Brain microvascular endothelial cell (primary cell): Measurements from ENCODE around the gene PPFIA4.

Experiments used
- DNase-seq: peaks from one replicate; pipeline ENCODE4 v3.0.0-alpha.2; 2020
- H3K27ac ChIP-seq: fragments of 250-450 bp; sonication (Bioruptor Pico); 2 replicates; pipeline ENCODE4 v1.5.1; 2020; ENCODE audit warnings: mild to moderate bottlenecking, moderate library complexity
- H3K27me3 ChIP-seq: fragments of 250-450 bp; sonication (Bioruptor Pico); replicated peaks from 2 replicates; pipeline ENCODE4 v1.5.1; 2020; ENCODE audit warnings: mild to moderate bottlenecking
- H3K36me3 ChIP-seq: fragments of 250-450 bp; sonication (Bioruptor Pico); replicated peaks from 2 replicates; pipeline ENCODE4 v1.5.1; 2020; ENCODE audit warnings: mild to moderate bottlenecking
- H3K4me3 ChIP-seq: 2 replicates; pipeline ENCODE4 v1.5.1; 2011; ENCODE audit warnings: low read depth, mild to moderate bottlenecking, control low read depth, low read length, moderate library complexity
- CTCF ChIP-seq: IDR thresholded peaks from 2 replicates; pipeline ENCODE4 v1.5.1; 2011; ENCODE audit warnings: low read depth, mild to moderate bottlenecking, moderate library complexity, low read length, control low read depth, inconsistent platforms; ENCODE audit errors: missing control alignments
- in situ Hi-C: cut with HindIII; loops from 2 replicates; pipeline ENCODE4 v1.10.0; 2017; ENCODE audit warnings: low sequenced_read_pairs, low pct_ligation_motif_present

The PPFIA4 gene

DNA sequence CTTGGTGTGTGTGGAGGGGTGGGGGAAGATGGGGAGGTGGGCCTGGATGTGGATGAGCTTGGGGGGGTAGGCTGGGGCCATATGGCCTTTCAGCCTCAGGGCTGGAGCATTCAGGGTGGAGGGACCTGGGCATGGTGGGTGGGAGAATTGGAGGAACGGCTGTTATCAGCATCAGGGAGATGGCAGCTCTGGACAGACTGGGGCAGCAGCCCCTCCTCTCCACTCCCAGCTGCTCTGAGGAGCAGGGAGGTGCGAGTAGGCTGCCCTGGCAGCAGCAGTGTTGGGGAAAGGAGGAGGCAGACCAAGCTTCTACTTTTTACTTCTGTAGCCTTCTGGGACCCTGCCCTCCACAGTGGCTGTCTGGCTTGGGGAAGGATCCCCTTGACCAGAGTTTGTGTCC lies 10.2 kb downstream of the PPFIA4 start:
- H3K27me3 ChIP-seq: no peaks in the 10 kb centered on the region
- no peak overlapping the region for H3K4me3 ChIP-seq
- no peak for TF ChIP-seq CTCF
- no peaks in the 10 kb centered on the region for H3K36me3 ChIP-seq
- H3K27ac ChIP-seq: no peak overlapping the region
- no peak for DNase-seq
- in situ Hi-C loops: no loop called here

DNA sequence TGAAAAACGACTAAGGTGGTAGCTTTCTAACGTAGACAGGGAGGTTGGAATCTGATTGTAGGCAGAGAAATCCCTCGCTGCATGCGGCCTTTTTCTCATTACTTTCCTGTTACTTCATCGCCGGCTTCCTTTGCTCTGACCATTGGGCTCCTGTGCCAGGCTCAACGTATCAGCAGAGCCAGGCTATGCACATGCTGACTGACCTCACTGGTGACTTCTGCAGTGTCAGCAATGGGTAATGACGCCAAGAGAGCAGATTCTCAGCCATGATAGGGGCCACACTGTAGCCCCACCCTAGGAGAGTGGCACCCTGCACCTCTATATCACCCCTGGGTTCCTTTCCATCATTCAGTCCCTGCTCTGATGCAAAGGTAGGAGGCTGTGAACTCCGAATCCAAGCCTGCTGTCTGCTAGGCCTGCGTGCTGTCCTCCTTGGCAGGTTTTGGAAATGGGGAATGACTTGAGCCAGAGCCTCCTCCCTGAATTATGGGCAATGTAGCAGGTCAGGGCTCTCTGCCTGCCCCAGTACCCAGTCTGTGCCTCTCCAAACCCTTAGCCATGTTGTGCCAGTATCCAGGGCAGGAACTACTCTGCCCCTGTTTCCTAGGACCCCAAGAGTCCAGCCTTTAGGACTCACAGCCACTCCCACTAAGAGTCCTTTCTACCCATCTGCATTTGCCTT lies 11.4 kb downstream of the PPFIA4 start:
- DNase-seq: no peak
- no peaks in the 10 kb centered on the region for H3K27me3 ChIP-seq
- H3K27ac ChIP-seq: no peak overlapping the region
- H3K36me3 ChIP-seq: no peaks in the 10 kb centered on the region
- no peak for TF ChIP-seq CTCF
- H3K4me3 ChIP-seq: no peak overlapping the region
- in situ Hi-C loops: no loop called here

- Histone ChIP-seq H3K27ac (no peak overlapping the region), H3K27me3 (no peaks in the 10 kb centered on the region), H3K4me3 (no peak overlapping the region), H3K36me3 (no peaks in the 10 kb centered on the region)
- TF ChIP-seq CTCF: peak; percentile 11
- DNase-seq: peak; percentile 32
- in situ Hi-C loops: no loop called here
These were observed 12.0 kb downstream of the PPFIA4 start for GRCh38 chr1:203038217-203038741.

- in situ Hi-C loops: no loop called here
- H3K27me3 ChIP-seq: no peaks in the 10 kb centered on the region
- peak; percentile 96 for TF ChIP-seq CTCF
- DNase-seq: peak; percentile 49
- H3K27ac ChIP-seq: no peak overlapping the region
- no peaks in the 10 kb centered on the region for H3K36me3 ChIP-seq
- H3K4me3 ChIP-seq: no peak overlapping the region
These were observed 12.8 kb downstream of the PPFIA4 start for GRCh38 chr1:203038891-203039608.

DNA sequence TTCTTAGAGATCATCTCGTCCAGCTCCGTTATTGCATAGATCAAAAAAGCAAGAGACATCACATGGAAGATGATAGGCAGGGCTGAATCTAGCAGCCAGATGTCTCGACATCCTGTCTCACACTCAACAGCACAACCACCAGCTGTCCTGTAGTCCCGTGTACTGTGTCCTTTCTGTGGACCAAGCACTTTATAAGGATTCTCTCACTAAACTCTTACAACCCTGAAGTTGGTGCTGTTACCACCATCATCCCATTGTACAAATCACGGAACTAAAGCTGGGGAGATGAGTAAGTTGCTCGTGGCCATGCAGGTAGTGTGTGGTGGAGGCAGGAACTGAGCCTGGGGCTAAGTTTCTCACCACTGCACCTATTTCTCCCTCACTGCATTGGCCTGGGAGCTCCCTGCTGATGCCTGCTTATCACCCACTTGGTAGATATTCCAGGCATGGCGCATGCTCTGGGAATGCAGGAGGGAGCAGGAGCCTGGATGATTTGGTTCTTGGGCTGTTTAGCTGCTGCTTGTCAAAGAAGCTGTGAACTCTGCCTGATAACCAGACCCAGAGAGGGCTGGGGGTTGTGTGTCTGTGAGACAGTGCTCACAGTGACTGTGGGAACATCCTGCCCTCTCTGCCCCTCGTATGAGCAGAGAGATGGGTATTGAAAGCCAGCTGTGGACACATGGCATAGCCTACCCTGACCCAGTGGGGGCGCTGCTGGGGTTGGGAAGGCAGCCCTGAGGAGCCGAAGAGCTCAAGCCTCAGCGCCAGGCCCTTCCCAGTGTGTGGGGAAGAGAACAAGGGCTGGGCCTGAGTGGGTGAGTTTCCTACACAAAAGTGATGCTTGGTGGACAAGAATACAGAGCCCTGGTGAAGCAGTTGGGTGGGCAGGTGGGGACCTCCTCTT lies 13.6 kb downstream of the PPFIA4 start:
- Histone ChIP-seq H3K4me3 (no peak overlapping the region), H3K36me3 (no peaks in the 10 kb centered on the region), H3K27ac (no peak overlapping the region), H3K27me3 (no peaks in the 10 kb centered on the region)
- no peak for DNase-seq
- peak; percentile 54 for TF ChIP-seq CTCF
- in situ Hi-C loops: no loop called here
